Measurements from ENCODE around the gene SHLD1.
"Not testable (repeated sequence)": the region's sequence is repeated elsewhere in the genome, so short reads cannot be mapped to it uniquely, and the experiment has no call there.

Gene SHLD1

GRCh38 chr20:5781798-5782750, 31.9 kb downstream of the SHLD1 start:
- DNase-seq: no peak

DNA sequence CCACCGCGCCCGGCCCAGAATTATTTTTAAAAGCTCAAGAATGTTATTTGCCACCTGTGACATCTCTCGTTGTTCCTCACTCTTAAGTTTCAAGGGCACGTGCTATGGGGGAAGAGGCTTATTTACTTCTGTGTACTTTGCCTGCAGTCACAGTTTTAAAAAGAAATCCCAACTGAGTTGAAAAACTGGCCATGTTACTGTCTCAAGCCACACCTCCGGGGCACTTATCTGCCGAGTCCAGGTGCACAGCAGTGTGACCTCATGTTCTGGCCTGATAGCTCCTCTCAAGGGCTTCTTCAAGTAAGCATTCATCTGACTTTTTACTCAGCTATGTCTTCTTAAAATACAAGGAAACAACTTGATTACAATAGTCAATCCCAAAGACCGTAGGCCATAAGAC, 34.5 kb downstream of the SHLD1 start:
- no peak for DNase-seq

GRCh38 chr20:5785146-5785545, 34.9 kb downstream of the SHLD1 start:
- DNase-seq: no peak

- DNase-seq: no peak
Measured at GRCh38 chr20:5786930-5787795, 37.0 kb downstream of the SHLD1 start.

DNA sequence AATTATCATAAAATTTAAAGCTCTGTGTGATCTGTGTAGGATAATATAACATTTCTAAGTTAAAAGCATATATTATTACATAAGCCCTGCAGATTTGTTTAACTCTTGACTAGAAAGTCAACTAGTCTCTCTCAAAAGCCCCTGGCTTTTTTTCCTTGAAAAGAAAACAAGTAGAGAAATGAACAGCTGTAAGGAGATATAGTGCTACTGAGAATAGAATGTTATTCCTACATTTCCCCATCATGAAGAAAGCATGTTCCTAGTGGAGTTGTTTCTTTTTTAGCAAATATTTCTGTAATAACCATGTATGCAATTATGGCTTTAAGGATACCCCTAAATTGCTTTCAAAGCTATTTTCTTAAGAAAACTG, 37.6 kb downstream of the SHLD1 start:
- DNase-seq: no peak

GRCh38 chr20:5788385-5788895, 38.2 kb downstream of the SHLD1 start:
- peak; percentile 80 to 98 for DNase-seq

DNA sequence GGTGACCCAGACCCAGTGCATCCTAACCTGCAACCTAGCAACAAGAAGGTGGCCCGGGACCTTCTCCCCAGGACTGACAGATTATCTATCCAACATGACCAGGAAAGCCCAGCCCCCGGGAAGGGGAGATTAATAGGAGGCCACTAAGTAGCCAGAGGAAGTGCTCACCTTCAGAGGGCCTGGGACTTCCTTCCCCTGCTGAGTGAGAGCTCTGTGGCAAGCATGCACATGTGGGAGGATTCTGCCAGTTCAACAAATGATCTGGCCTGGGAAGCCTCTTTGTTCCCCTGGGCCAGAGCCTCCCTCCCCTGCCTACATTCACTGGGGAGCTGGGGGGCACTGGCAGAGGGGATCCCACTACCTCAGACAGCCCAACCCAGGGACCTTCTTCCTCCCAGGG, 39.6 kb downstream of the SHLD1 start:
- peak; percentile 25 to 48 for DNase-seq

DNA sequence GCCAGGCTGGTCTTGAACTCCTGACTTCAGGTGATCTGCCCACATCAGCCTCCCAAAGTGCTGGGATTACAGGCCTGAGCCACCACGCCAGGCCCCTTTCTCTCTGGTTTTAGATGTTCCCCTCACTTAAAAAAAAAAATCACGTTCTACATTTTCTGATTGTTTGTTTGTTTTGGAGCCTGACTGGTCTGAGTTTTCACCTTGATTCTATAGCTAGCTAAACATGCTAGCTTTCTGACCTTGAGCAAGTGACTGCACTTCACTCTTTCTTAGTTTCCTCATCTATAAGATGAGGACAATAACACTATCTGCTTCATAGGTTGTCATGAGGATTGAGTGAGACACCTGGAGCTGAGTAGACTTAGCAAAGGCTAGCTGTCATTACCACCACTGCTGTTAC, 43.7 kb downstream of the SHLD1 start:
- no peak for DNase-seq

GRCh38 chr20:5796331-5797040, 46.3 kb downstream of the SHLD1 start:
- no peak for DNase-seq

DNA sequence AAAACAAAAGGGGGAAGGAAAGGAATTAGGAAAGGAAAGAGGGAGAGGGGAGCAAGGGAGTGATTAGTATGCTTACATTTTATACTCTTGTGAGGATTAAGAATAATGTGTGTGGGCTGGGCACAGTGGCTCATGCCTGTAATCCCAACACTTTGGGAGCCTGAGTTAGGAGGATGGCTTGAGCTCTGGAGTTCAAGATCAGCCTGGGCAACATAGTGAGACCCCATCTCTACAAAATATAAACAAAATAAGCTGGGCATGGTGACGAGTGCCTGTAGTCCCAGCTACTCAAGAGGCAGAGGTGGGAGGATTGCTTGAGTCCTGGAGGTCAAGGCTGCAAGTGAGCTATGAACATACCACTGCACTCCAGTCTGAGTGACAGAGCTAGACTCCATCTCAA, 47.0 kb downstream of the SHLD1 start:
- DNase-seq: no peak

- DNase-seq: peak; percentile 19 to 23
Measured at GRCh38 chr20:5797843-5798462, 47.8 kb downstream of the SHLD1 start.

DNA sequence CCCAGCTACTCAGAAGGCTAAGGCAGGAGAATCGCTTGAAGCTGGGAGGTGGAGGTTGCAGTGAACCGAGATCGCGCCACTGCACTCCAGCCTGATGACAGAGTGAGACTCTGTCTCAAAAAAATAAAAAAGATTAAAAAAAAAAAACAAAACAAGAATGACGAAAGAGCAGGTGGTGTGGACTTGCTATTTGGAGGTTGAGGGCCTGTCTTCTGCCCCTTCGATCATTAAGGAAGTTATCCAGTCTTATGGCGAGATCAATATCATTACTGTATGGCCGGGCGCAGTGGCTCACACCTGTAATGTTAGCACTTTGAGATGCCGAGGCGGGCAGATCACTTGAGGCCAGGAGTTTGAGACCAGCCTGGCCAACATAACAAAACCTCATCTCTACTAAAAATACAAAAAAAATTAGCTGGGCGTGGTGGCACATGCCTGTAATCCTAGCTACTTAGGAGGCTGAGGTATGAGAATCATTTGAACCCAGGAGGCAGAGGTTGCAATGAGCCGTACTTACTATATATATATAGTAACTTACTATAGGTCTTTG, 53.6 kb downstream of the SHLD1 start:
- DNase-seq: not testable (repeated sequence)

GRCh38 chr20:5806457-5807263, 56.5 kb downstream of the SHLD1 start:
- no peak for DNase-seq

- DNase-seq: no peak
Measured at GRCh38 chr20:5807431-5807830, 57.2 kb downstream of the SHLD1 start.

GRCh38 chr20:5808901-5809300, 58.7 kb downstream of the SHLD1 start:
- DNase-seq: no peak

DNA sequence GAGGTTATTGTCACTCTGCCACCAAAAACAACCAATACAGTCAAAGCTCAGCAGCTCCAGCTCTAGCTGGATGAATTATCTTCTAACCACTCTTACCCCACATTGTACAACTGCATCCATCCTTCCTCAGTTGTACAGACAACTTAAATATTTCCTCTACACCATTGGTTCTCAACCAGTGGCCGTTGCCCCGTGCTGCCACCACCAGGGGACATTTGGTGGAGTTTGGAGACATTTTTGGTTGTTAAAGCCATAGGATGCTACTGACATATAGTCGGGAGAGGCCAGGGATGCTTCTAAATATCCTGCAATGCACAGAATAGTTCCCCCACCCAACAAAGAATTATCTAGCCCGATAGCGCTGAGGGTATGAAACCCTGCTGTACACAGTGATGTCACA, 59.3 kb downstream of the SHLD1 start:
- DNase-seq: no peak

- DNase-seq: no peak
Measured at GRCh38 chr20:5810800-5811422, 60.7 kb downstream of the SHLD1 start.

DNA sequence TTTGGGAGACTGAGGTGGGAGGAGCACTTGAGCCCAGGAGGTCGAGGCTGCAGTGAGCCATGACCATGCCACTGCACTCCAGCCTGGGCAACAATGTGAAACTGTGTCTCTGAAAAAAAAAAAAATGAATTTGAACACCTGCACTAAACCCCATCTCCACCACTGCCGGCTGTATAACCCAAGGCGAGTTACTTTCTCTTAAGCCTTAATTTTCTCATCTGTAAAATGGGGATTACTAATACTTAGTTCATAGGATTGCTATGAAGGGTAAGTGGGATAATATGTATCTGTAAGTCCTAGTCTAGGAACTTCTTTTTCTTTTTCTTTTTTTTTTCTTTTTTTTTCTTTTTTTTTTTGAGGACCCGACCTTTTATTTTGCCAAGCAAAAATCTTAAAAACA, 61.5 kb downstream of the SHLD1 start:
- DNase-seq: no peak

- no peak for DNase-seq
Measured at GRCh38 chr20:5818346-5818681, 68.1 kb downstream of the SHLD1 start.

- no peak for DNase-seq
Measured at GRCh38 chr20:5820738-5821137, 70.5 kb downstream of the SHLD1 start.

Measured in inflammatory macrophage treated with lipopolysaccharide for 1 hour (primary cell).